KG1 (cell line): ENCODE measurements around the gene PRPF31.

ENCODE experiments used
- DNase-seq: peaks from one replicate; lab custom pipeline; 2025; lab: John Stamatoyannopoulos, UW

Gene PRPF31

GRCh38 chr19:54142166-54142780 is 26.7 kb downstream of the PRPF31 start:
- no peak for DNase-seq

- no peak for DNase-seq
These were observed 30.1 kb downstream of the PRPF31 start for GRCh38 chr19:54145541-54146158.

- no peak for DNase-seq
These were observed 32.1 kb downstream of the PRPF31 start for GRCh38 chr19:54147676-54148075.

GRCh38 chr19:54148158-54148557 is 32.6 kb downstream of the PRPF31 start:
- DNase-seq = no peak

GRCh38 chr19:54149021-54149812 is 33.7 kb downstream of the PRPF31 start:
- DNase-seq = no peak

- no peak for DNase-seq
These were observed 35.9 kb downstream of the PRPF31 start for GRCh38 chr19:54151362-54152035.

- no peak for DNase-seq
These were observed 36.7 kb downstream of the PRPF31 start for GRCh38 chr19:54152267-54152666.

GRCh38 chr19:54152878-54153524 is 37.4 kb downstream of the PRPF31 start:
- DNase-seq = no peak

- DNase-seq = no peak
These were observed 38.3 kb downstream of the PRPF31 start for GRCh38 chr19:54153731-54154326.

- no peak for DNase-seq
These were observed 39.2 kb downstream of the PRPF31 start for GRCh38 chr19:54154603-54155345.

GRCh38 chr19:54155694-54156093 is 40.1 kb downstream of the PRPF31 start:
- DNase-seq = no peak

- DNase-seq = no peak
These were observed 40.9 kb downstream of the PRPF31 start for GRCh38 chr19:54156490-54156889.

GRCh38 chr19:54156953-54157352 is 41.4 kb downstream of the PRPF31 start:
- no peak for DNase-seq

GRCh38 chr19:54158812-54159351 is 43.3 kb downstream of the PRPF31 start:
- DNase-seq = peak; percentile 69

GRCh38 chr19:54159352-54160181 is 44.0 kb downstream of the PRPF31 start, which contains the start of gene LENG1:
LENG1 (minus strand) TSS chr19:54159721; CDS start chr19:54159695, 26 bp downstream.
- DNase-seq = peak; percentile 100

- no peak for DNase-seq
These were observed 44.7 kb downstream of the PRPF31 start for GRCh38 chr19:54160182-54160811.

- DNase-seq = no peak
These were observed 45.3 kb downstream of the PRPF31 start for GRCh38 chr19:54160854-54161253.

- DNase-seq = no peak
These were observed 46.8 kb downstream of the PRPF31 start for GRCh38 chr19:54162241-54162805.

- no peak for DNase-seq
These were observed 47.3 kb downstream of the PRPF31 start for GRCh38 chr19:54162884-54163283.
